NOMO-1 treated with DMSO at 0.1 percent for 48 hours (cell line): ENCODE data around the gene PPP1R3E.

Experiments used
- DNase-seq: peaks from one replicate; lab custom pipeline; 2025; ENCODE audit not compliant: unreplicated experiment; lab: John Stamatoyannopoulos, UW

The PPP1R3E gene

DNA sequence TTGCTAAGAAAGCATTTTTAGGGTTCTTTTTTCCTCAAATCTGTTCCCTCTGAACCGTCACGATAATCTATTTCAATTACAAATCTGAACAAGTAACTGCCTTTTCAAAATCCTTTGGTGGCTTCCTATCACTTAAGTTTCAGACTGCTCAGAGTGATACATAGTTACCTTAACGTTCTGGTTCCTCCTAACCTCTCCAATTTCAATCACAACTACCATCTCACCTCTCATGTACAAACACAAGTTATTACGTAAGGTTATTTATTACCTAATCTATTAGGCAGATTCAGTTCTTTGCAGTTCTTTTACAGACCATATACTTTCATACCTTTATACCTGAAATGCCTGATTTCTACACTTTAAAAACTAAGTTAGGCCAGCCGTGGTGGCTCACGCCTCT lies 52.8 kb downstream of the PPP1R3E start:
- no peak for DNase-seq

- DNase-seq, result no peak
These were observed 54.1 kb downstream of the PPP1R3E start for GRCh38 chr14:23248601-23249000.
